HAP-1 (cell line): ENCODE results near the gene CBFA2T3.

ENCODE experiments used
- DNase-seq, 2 experiments: peaks; one replicate each; pipeline ENCODE4 v3.0.0-alpha.2; 2016 to 2020; ENCODE audit warnings: low spot score in 2 of 2
- H3K27me3 ChIP-seq: fragments of 250-450 bp; sonication (Bioruptor Pico); 2 replicates; pipeline ENCODE4 v1.5.1; 2020; ENCODE audit warnings: low read depth, mild to moderate bottlenecking, moderate library complexity
- H3K36me3 ChIP-seq: fragments of 250-450 bp; sonication (Bioruptor Pico); replicated peaks from 2 replicates; pipeline ENCODE4 v1.5.1; 2020; ENCODE audit warnings: mild to moderate bottlenecking
- H3K4me1 ChIP-seq: fragments of 250-450 bp; sonication (Bioruptor Pico); 2 replicates; pipeline ENCODE4 v1.5.1; 2020; ENCODE audit warnings: mild to moderate bottlenecking
- H3K4me3 ChIP-seq: fragments of 250-450 bp; sonication (Bioruptor Pico); 2 replicates; pipeline ENCODE4 v1.5.1; 2020; ENCODE audit warnings: mild to moderate bottlenecking, moderate library complexity
- H3K9me3 ChIP-seq: fragments of 250-450 bp; sonication (Bioruptor Pico); 2 replicates; pipeline ENCODE4 v1.5.1; 2020; ENCODE audit warnings: mild to moderate bottlenecking, moderate library complexity
- in situ Hi-C: fragments of 300-500 bp; cut with MboI; formaldehyde crosslinking; loops from 3 replicates; pipeline ENCODE4 v1.14.3; 2020; ENCODE audit warnings: low sequenced_read_pairs, inconsistent platforms, mixed read lengths

The CBFA2T3 gene

DNA sequence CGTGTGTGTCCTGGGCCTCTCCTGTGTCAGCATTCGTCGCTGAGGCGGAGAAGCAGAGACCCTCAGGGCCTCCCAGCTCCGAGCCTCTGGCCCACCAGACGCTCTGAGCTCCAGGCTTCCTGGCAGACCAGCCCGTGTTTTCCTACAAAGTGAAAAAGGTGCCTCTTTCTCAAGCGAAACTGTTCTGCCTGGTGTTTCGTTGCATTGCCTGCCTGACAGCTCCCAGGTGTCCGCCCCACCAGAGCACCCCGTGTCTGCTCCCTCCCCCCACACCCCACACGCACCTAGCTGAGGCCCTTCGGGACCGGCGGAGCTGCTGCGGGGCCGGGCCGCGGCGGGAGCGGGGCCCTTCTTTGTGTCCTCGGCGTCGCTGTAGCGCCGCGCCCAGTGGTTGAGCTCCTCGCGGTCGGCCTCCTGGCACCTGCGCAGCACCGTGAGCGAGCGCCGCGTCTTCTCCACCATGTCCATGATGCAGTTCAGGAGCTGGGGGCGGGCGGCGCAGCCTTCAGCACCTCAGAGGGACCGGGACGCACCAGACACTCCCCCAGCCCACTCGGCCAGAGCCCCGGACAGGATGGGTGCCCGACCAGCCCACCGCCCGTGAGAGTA is 95.9 kb downstream of the CBFA2T3 start:
- no peak for DNase-seq
- in situ Hi-C loops, result no loop called here
- H3K36me3 ChIP-seq, result no peaks in the 10 kb centered on the region

DNA sequence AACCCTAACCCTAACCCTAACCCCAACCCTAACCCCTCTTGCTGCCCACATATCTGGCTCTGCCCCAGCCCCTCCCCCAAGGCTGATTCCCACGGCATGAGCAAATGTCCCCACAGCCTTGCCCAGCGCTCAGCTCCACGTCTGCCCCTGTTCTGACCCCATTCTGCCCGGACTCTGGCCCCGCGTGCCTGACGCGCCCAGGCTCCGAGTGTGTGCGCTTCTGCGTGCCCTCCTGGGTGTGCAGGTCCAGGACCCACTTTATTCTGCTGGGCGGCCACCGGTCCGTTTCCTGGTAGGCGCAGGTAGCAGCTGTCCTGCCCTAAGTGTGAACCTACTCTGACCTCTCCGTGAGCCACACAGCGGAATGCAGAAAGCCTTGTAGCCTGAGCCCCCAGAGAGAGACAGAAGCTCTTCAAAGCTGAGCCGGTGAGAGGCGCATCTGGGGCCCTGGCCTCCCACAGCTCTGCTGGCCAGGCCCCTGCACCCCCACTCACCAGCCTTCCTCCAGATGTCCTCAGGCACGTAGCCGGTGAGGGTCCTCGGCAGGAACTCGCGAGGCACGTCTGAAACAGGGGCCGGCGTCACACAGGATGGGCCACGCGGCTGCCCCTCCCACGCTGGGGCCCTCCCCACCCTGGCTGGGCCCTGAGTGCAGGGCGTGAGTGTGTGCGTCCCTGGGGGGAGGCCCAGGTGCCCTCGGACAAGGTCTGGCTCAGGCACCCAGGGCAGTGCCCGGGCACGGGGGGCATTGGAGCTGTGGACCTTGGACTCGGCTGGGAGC is 96.6 kb downstream of the CBFA2T3 start:
- Histone ChIP-seq H3K36me3 (no peaks in the 10 kb centered on the region), H3K27me3 (peaks cover 4% of the 10 kb centered on the region; the same call in 1 of the 2 replicates), H3K4me3 (no peak overlapping the region), H3K9me3 (no peaks in the 10 kb centered on the region), H3K4me1 (no peaks in the 10 kb centered on the region)
- in situ Hi-C loops, result no loop called here
- no peak for DNase-seq

More for the DNA sequence above, 95.9 kb downstream of the CBFA2T3 start:
- no peaks in the 10 kb centered on the region for H3K9me3 ChIP-seq
- no peaks in the 10 kb centered on the region for H3K4me1 ChIP-seq
- peaks cover under 1% of the 10 kb centered on the region; the same call in 1 of the 2 replicates for H3K27me3 ChIP-seq
- no peak overlapping the region for H3K4me3 ChIP-seq

DNA sequence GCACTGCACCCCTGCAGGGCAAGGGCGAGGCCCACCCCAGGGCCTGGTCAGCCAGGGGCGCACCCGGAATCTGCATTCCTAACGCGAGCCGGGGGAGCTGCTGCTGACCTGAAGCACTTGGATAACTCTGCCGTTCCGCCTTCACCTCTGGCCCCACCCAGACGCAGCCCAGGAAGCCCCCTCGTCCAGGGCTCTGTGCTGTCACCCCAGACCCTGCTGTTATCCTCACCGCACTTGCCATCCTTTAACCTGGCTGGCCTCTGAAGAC is 97.3 kb downstream of the CBFA2T3 start:
- Histone ChIP-seq H3K9me3 (no peaks in the 10 kb centered on the region), H3K4me3 (no peak overlapping the region), H3K27me3 (peaks cover 4% of the 10 kb centered on the region; the same call in 1 of the 2 replicates), H3K4me1 (no peaks in the 10 kb centered on the region), H3K36me3 (no peaks in the 10 kb centered on the region)
- in situ Hi-C loops, result no loop called here
- no peak for DNase-seq

DNA sequence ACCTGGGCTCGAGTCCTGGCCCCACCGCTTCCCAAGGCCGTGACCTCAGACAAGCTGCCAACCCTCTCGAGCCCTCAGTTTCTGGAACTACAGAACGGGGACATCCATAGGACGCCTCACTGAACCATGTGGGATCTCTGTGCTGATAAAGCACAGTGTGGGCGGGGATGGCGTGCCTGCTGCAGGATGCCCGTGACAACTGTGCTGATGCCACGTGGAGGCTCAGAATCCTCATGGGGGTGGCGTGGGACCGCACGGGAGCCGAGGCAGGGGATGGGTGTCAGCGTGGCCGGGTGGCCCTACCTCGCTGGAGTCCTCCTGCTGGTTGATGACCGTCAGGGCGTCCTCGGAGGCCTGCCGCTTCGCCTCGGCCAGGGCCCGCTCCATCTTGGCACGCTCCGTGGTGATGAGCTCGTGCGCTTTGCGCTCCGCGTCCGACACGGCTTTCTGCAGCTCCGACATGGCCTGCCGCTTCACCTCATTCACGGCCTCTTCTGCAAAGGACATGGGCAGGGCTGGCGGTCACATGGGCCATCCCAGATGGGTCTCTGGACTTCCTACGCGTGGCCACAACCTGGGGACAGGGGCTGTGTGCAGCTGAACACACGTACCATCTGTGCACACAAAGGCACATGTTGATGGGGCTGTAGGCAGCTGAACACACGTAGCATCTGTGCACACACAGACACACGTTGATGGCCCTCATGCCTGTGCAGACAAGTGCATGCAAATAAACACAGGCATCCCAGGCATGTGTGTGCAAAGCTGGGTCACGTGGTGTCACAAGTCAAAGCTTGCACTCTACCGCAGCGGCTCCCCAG is 97.8 kb downstream of the CBFA2T3 start:
- H3K4me3 ChIP-seq, result no peak overlapping the region
- no peaks in the 10 kb centered on the region for H3K9me3 ChIP-seq
- no peaks in the 10 kb centered on the region for H3K36me3 ChIP-seq
- peaks cover 4% of the 10 kb centered on the region; the same call in 1 of the 2 replicates for H3K27me3 ChIP-seq
- in situ Hi-C loops, result no loop called here
- no peak for DNase-seq
- no peaks in the 10 kb centered on the region for H3K4me1 ChIP-seq

DNA sequence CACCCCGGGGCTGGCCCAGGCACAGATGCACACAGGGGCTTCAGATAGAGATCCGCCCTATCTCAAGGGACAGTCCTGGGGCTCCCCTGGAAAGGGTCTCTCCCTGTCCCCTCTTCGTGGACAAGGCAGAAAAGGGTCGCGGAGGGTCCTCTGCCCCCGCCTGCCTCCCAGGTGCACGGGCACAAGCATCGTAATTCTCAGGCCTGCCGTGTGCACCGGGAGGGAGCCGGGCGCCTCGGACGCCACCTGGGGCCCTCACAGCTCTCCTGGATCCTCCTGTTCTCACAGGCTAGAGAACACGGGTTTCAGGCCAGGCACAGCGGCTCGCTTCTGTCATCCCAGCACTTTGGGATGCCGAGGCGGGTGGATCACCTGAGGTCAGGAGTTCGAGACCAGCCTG is 98.7 kb downstream of the CBFA2T3 start:
- Histone ChIP-seq H3K36me3 (no peaks in the 10 kb centered on the region), H3K9me3 (no peaks in the 10 kb centered on the region), H3K4me3 (no peak overlapping the region), H3K4me1 (no peaks in the 10 kb centered on the region), H3K27me3 (peaks cover 4% of the 10 kb centered on the region; the same call in 1 of the 2 replicates)
- in situ Hi-C loops, result no loop called here
- no peak for DNase-seq

DNA sequence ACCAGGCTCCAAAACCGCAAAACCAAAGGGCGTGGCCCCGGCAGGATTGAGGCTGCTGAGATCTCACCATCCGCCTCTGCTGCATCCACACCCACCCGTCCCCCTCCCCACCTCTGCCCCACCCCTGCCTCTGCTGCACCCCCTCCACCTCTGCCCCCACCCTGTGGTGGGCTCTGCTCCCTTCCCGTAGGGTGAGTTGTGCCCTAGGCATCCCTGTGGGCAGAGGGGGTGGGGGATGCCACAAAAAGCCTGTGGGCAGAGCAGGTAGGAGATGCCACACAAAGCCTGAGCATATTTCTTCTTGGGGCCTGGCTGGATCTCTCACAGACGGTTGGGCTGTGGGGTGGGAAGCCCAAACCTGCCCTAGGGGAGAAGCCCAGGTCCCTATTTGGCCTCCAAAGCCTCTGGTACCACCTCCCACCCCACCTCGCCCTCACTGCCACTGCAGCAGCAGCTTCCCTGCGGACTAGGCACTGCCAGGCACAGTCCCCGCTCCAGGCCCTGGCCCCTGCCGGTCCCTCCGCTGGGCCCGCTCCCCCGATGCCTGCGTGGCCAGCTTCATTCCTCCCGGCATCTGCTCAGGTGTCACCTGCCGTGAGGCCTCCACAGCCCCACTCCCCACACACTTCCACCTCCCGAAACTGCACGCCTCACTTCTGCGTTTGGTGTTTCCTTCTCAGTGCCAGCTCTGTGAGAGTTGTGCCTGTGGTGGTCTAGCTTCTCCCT is 99.3 kb downstream of the CBFA2T3 start:
- Histone ChIP-seq H3K36me3 (no peaks in the 10 kb centered on the region), H3K9me3 (no peaks in the 10 kb centered on the region), H3K4me3 (no peak overlapping the region), H3K4me1 (no peaks in the 10 kb centered on the region), H3K27me3 (peaks cover 7% of the 10 kb centered on the region; the same call in 1 of the 2 replicates)
- in situ Hi-C loops, result no loop called here
- DNase-seq, result no peak

DNA sequence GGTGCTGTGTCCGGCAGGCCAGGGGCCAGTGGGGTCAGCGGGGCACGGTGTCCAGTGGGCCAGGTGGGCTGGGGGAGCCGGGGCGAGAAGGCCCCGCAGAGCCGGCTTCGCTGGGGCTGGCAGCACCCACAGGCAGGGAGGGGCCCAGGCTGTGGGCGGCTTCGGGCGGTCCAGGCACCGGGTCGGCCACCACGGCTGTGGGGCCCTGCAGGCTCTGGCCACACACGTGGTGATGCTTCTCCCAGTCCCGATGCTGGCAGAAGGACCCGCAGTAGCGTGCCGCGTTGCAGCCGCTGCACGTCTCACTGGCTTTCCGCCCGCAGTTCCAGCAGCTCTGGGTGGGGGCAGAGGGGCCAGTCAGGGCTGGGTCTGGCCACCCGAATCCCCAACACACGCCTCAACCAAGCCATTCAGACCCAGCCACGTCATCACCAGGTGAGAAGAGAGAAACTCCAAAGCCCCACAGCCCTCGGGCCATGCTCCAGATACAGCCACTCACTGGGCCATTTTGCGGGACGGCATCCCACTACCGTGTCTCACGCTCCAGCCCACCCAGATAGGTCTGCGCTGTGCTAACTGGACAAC is 100.0 kb downstream of the CBFA2T3 start:
- no peak overlapping the region for H3K4me3 ChIP-seq
- no peaks in the 10 kb centered on the region for H3K36me3 ChIP-seq
- H3K9me3 ChIP-seq, result no peaks in the 10 kb centered on the region
- peaks cover 7% of the 10 kb centered on the region; the same call in 1 of the 2 replicates for H3K27me3 ChIP-seq
- DNase-seq, result no peak
- in situ Hi-C loops, result no loop called here
- H3K4me1 ChIP-seq, result no peaks in the 10 kb centered on the region

DNA sequence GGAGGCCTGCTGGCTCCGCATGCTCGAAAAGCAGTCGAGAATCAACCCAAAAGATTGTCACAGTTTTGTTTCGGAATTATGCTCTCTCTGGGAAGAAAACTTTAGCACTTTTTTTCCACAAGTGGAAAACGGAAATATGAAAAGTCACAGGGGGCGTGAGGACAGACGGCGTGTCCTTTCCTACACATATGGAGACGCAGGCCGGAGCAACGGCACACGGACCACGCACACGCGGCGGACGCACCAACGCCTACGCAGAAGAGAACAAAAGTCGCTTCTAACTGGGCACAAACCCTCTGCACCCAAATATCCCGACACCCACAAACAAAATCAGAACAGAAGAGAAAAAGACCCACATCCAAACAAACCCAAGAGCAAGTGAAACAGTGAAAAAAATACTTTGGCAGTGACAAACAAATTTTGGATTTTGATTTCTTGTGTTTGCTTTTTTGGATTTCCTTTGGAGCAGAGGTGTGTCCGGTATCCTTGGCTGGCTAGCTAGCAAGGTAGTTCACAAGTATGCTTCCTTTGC is 101.2 kb downstream of the CBFA2T3 start:
- in situ Hi-C loops, result no loop called here
- Histone ChIP-seq H3K4me1 (no peaks in the 10 kb centered on the region), H3K27me3 (peaks cover 15% of the 10 kb centered on the region), H3K4me3 (no peak overlapping the region), H3K36me3 (no peaks in the 10 kb centered on the region), H3K9me3 (no peaks in the 10 kb centered on the region)
- DNase-seq, result no peak

DNA sequence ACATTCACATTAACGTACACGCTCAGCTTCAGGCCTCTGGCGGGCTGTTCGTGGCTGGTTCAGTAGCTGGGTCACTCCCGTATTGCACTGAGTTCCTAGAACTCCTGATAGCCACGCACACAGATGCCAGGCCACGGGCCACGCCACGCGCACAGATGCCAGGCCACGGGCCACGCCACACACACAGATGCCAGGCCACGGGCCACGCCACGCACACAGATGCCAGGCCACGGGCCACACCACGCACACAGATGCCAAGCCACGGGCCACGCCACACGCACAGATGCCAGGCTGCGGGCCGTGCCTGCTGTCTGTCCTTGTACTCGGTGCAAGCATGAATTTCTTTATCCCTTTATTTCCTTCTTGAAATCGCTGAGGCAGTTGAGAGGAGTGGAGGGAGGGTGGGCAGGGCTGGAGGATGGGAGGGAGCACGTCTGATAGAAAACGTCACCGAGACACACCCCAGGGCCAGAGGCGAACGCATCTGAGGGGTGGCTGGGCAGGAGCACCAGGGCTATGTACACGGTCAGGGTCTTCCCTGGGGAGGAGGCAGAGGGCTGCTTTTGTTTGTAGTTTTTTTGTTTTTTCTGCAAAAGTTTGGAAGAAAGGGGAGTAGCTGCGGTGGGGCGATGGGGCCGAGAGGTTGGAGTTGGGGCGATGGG is 101.9 kb downstream of the CBFA2T3 start:
- Histone ChIP-seq H3K36me3 (no peaks in the 10 kb centered on the region), H3K4me3 (no peak overlapping the region), H3K9me3 (no peaks in the 10 kb centered on the region), H3K27me3 (peaks cover 22% of the 10 kb centered on the region), H3K4me1 (no peaks in the 10 kb centered on the region)
- in situ Hi-C loops, result no loop called here
- no peak for DNase-seq

DNA sequence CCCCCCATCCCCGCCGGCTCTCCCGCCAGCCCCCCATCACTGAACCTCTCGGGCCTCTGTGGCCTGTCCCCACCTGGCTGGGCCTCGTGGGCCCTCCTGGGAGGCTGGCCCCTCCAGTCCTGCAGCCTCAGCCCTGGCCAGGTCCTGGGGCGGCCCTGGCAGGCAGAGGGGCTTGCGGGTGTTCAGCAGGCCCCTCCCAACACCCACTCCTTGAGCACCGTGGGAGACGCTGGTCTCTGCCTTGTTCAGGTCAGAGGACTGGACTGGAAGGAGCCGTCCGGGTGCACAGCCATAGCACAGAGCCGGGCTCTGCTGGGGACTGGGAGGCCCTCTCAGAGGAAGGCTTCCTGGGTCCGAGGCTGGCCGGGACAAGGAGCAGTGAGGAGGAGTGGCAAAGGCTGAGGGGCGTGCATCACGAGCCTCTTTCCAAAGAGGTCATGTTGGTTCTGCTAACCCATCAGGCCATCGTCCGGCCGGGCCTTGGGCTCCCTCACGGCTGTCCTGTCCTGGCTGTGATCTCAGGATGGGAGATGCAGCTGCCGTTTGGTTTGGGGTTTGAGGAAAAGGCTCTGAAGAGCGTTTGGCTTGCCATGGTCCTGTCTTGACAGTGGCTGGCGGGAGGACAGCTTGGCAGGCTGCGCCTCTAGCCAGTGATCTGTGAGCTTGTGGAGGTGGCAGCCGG is 104.2 kb downstream of the CBFA2T3 start:
- Histone ChIP-seq H3K27me3 (peaks cover 33% of the 10 kb centered on the region), H3K36me3 (no peaks in the 10 kb centered on the region), H3K9me3 (no peaks in the 10 kb centered on the region), H3K4me3 (no peak overlapping the region), H3K4me1 (no peaks in the 10 kb centered on the region)
- in situ Hi-C loops, result no loop called here
- DNase-seq, result no peak

DNA sequence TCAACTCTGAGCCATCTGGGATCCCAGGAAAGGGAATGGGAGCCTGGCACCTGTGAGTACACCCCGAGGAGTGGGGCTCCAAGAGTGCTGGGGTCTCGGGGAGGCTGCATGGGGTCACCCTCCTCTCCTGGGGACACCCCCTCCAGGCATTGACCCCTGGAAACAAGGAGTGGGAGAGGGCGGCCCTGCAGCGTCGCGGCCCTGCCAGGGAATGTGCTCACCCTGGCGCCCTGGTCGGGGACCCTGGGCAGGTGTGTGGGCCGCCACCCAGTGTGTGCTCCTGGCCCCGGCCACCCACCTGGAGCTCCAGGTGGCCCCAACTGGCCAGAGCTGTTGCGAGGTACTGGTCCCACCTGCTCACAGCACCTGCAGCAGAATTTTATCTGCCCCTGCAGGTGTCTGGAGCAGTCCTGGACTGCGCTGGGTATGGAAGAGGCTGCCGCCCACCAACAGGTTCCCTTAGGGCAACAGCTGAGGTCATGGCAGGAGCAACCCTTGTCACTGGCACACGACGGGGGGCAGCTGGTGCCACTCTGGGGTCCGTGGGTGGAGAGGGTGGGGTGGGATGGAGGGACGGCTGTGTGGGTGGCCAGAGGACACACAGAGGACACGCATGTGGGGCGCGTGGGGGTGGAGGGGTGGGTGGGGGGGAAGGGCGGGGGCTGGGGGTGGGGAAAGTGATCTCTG is 105.1 kb downstream of the CBFA2T3 start:
- H3K36me3 ChIP-seq, result no peaks in the 10 kb centered on the region
- no peaks in the 10 kb centered on the region for H3K4me1 ChIP-seq
- in situ Hi-C loops, result no loop called here
- H3K4me3 ChIP-seq, result no peak overlapping the region
- no peaks in the 10 kb centered on the region for H3K9me3 ChIP-seq
- peaks cover 36% of the 10 kb centered on the region for H3K27me3 ChIP-seq
- DNase-seq, result no peak

DNA sequence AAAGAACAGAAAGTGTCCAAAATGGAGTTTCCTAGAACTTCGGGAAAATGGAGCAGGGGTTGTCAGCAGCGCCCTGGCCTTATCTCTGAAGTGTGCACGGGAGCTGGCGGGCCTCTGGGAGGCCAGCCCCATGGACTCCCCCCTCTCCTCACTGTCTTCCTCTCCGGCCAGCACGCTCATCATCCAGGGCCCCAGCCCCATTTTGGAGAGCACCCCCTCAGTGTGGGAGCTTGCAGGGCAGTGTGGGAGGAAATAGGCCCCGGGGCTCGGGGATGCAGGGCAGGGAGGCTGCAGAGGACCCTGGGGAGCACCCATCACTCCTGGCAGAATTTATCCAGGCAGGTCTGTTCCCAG is 105.7 kb downstream of the CBFA2T3 start:
- DNase-seq, result no peak
- in situ Hi-C loops, result no loop called here
- Histone ChIP-seq H3K27me3 (peaks cover 36% of the 10 kb centered on the region), H3K9me3 (no peaks in the 10 kb centered on the region), H3K36me3 (no peaks in the 10 kb centered on the region), H3K4me1 (no peaks in the 10 kb centered on the region), H3K4me3 (no peak overlapping the region)
